ENCODE data around the gene TLE1. TPM values are rescaled to one million over a fixed set of nuclear protein-coding genes. Genes with fewer than 3 reads are reported as not detected.

The TLE1 gene
- total RNA-seq, 1 donor from 2014 or later, result 60.6 TPM

- Mint-ChIP-seq H3K4me1 (ENCODE audit: unreplicated experiment) (peaks cover 57% of the 10 kb centered on the region), H3K27ac (ENCODE audit: unreplicated experiment) (peak overlapping the region; percentile 52), H3K4me3 (ENCODE audit: unreplicated experiment) (no peak overlapping the region), H3K9me3 (ENCODE audit: unreplicated experiment) (no peaks in the 10 kb centered on the region), H3K36me3 (ENCODE audit: unreplicated experiment) (peaks cover 67% of the 10 kb centered on the region), H3K27me3 (ENCODE audit: unreplicated experiment) (no peaks in the 10 kb centered on the region)
- no peak for DNase-seq (ENCODE audit: extremely low spot score, unreplicated experiment)
- TF ChIP-seq CTCF (IDR thresholded peaks at IDR 0.05), result no peak
Observed at GRCh38 chr9:81601639-81602623, 87.4 kb downstream of the TLE1 start.

- Mint-ChIP-seq H3K36me3 (ENCODE audit: unreplicated experiment) (peaks cover 71% of the 10 kb centered on the region), H3K9me3 (ENCODE audit: unreplicated experiment) (no peaks in the 10 kb centered on the region), H3K27ac (ENCODE audit: unreplicated experiment) (no peak overlapping the region), H3K4me1 (ENCODE audit: unreplicated experiment) (peaks cover 69% of the 10 kb centered on the region), H3K4me3 (ENCODE audit: unreplicated experiment) (no peak overlapping the region), H3K27me3 (ENCODE audit: unreplicated experiment) (no peaks in the 10 kb centered on the region)
- DNase-seq (ENCODE audit: extremely low spot score, unreplicated experiment), result no peak
- TF ChIP-seq CTCF (IDR thresholded peaks at IDR 0.05), result no peak
Observed at GRCh38 chr9:81600631-81601030, 88.7 kb downstream of the TLE1 start.

- no peak for DNase-seq (ENCODE audit: extremely low spot score, unreplicated experiment)
- no peaks in the 10 kb centered on the region for H3K27me3 Mint-ChIP-seq (ENCODE audit: unreplicated experiment)
- H3K9me3 Mint-ChIP-seq (ENCODE audit: unreplicated experiment), result peaks cover 1% of the 10 kb centered on the region
- H3K4me1 Mint-ChIP-seq (ENCODE audit: unreplicated experiment), result peaks cover 68% of the 10 kb centered on the region
- no peak overlapping the region for H3K4me3 Mint-ChIP-seq (ENCODE audit: unreplicated experiment)
- H3K36me3 Mint-ChIP-seq (ENCODE audit: unreplicated experiment), result peaks cover 68% of the 10 kb centered on the region
- no peak for TF ChIP-seq CTCF (IDR thresholded peaks at IDR 0.05)
- H3K27ac Mint-ChIP-seq (ENCODE audit: unreplicated experiment), result peak overlapping the region; percentile 74
Observed at GRCh38 chr9:81599837-81600236, 89.5 kb downstream of the TLE1 start.

GRCh38 chr9:81598811-81599210 lies 90.5 kb downstream of the TLE1 start:
- no peak overlapping the region for H3K4me3 Mint-ChIP-seq (ENCODE audit: unreplicated experiment)
- TF ChIP-seq CTCF (IDR thresholded peaks at IDR 0.05), result no peak
- peaks cover 70% of the 10 kb centered on the region for H3K36me3 Mint-ChIP-seq (ENCODE audit: unreplicated experiment)
- peaks cover 5% of the 10 kb centered on the region for H3K9me3 Mint-ChIP-seq (ENCODE audit: unreplicated experiment)
- DNase-seq (ENCODE audit: extremely low spot score, unreplicated experiment), result no peak
- peaks cover 67% of the 10 kb centered on the region for H3K4me1 Mint-ChIP-seq (ENCODE audit: unreplicated experiment)
- H3K27me3 Mint-ChIP-seq (ENCODE audit: unreplicated experiment), result no peaks in the 10 kb centered on the region
- H3K27ac Mint-ChIP-seq (ENCODE audit: unreplicated experiment), result no peak overlapping the region

- Mint-ChIP-seq H3K4me3 (ENCODE audit: unreplicated experiment) (no peak overlapping the region), H3K36me3 (ENCODE audit: unreplicated experiment) (peaks cover 66% of the 10 kb centered on the region), H3K9me3 (ENCODE audit: unreplicated experiment) (peaks cover 5% of the 10 kb centered on the region), H3K27ac (ENCODE audit: unreplicated experiment) (no peak overlapping the region), H3K27me3 (ENCODE audit: unreplicated experiment) (no peaks in the 10 kb centered on the region), H3K4me1 (ENCODE audit: unreplicated experiment) (peaks cover 67% of the 10 kb centered on the region)
- TF ChIP-seq CTCF (IDR thresholded peaks at IDR 0.05), result no peak
- DNase-seq (ENCODE audit: extremely low spot score, unreplicated experiment), result no peak
Observed at GRCh38 chr9:81598123-81598497, 91.2 kb downstream of the TLE1 start.

Measured in osteocyte (in vitro differentiated cells).